ENCODE measurements around the gene SPATA16. TPM values are rescaled to one million over a fixed set of nuclear protein-coding genes. Genes with fewer than 3 reads are reported as not detected.

SPATA16 gene
- total and polyA plus RNA-seq, 11 donors, result not detected

GRCh38 chr3:173089283-173089682 lies 51.8 kb downstream of the SPATA16 start:
- Histone ChIP-seq H3K4me1 (no peaks in the 10 kb centered on the region), H3K27me3 (no peaks in the 10 kb centered on the region), H3K4me3 (no peak overlapping the region), H3K9me3 (peaks cover 0 to 24% (median 3%) of the 10 kb centered on the region in 12 donors), H3K36me3 (no peaks in the 10 kb centered on the region), H3K27ac (no peak overlapping the region)
- WGBS, 4 donors, result 62 to 72% (median 67%) methylated on average over 6 of the region's 6 CpGs
- intact Hi-C loops (cut with DNase I), result no loop called here
- TF ChIP-seq CTCF (IDR thresholded peaks at IDR 0.05), result no peak
- no peak for TF ChIP-seq POLR2A (IDR thresholded peaks at IDR 0.05)
- DNase-seq (no peak), ATAC-seq (no peak)

GRCh38 chr3:173078525-173078924 lies 62.5 kb downstream of the SPATA16 start:
- DNase-seq (no peak), ATAC-seq (peak in 1 of 4 donors; percentile 80)
- TF ChIP-seq CTCF (IDR thresholded peaks at IDR 0.05) (no peak), POLR2A (IDR thresholded peaks at IDR 0.05) (no peak)
- Histone ChIP-seq H3K4me1 (peaks cover 0 to 13% (median 3%) of the 10 kb centered on the region in 12 donors), H3K27me3 (no peaks in the 10 kb centered on the region), H3K36me3 (no peaks in the 10 kb centered on the region), H3K9me3 (peaks cover 0 to 2% (median 0%) of the 10 kb centered on the region in 12 donors), H3K27ac (peak overlapping the region in 1 of 12 donors; percentile 46), H3K4me3 (no peak overlapping the region)
- WGBS, 4 donors, result 47 to 61% (median 56%) methylated on average over 4 of the region's 4 CpGs
- intact Hi-C loops (cut with DNase I), result no loop called here

- intact Hi-C loops (cut with DNase I), result no loop called here
- DNase-seq (peak; percentile 13 to 61 (median 28)), ATAC-seq (peak; percentile 44 to 67 (median 58))
- H3K9me3 ChIP-seq, result peaks cover 0 to 15% (median 0%) of the 10 kb centered on the region in 12 donors
- 36 to 62% (median 58%) methylated on average over 3 to 4 of the region's 4 CpGs for WGBS, 4 donors
- H3K4me3 ChIP-seq, result no peak overlapping the region
- H3K27me3 ChIP-seq, result no peaks in the 10 kb centered on the region
- TF ChIP-seq POLR2A (IDR thresholded peaks at IDR 0.05) (no peak), CTCF (IDR thresholded peaks at IDR 0.05) (no peak)
- H3K4me1 ChIP-seq, result peaks cover 0 to 9% (median 0%) of the 10 kb centered on the region in 12 donors
- no peak overlapping the region for H3K27ac ChIP-seq
- H3K36me3 ChIP-seq, result no peaks in the 10 kb centered on the region
Observed at GRCh38 chr3:173066044-173067004, 74.7 kb downstream of the SPATA16 start.

GRCh38 chr3:173065543-173065981 lies 75.5 kb downstream of the SPATA16 start:
- intact Hi-C loops (cut with DNase I), result no loop called here
- ATAC-seq (peak in 3 of 4 donors; percentile 33 to 86 (median 78)), DNase-seq (peak in 4 of 5 donors; percentile 15 to 40 (median 32))
- Histone ChIP-seq H3K4me3 (no peak overlapping the region), H3K27me3 (no peaks in the 10 kb centered on the region), H3K4me1 (peaks cover 0 to 9% (median 0%) of the 10 kb centered on the region in 12 donors), H3K36me3 (no peaks in the 10 kb centered on the region), H3K27ac (no peak overlapping the region), H3K9me3 (peaks cover 0 to 15% (median 0%) of the 10 kb centered on the region in 12 donors)
- no peak for TF ChIP-seq CTCF (IDR thresholded peaks at IDR 0.05)
- no peak for TF ChIP-seq POLR2A (IDR thresholded peaks at IDR 0.05)
- 28 to 40% (median 33%) methylated on average over 3 of the region's 3 CpGs for WGBS, 4 donors
